ENCODE data around the gene IQCK. TPM values are rescaled to one million over a fixed set of nuclear protein-coding genes. Genes with fewer than 3 reads are reported as not detected.

The IQCK gene
- total RNA-seq, 2 experiments from 2014 or later, result 1.6 to 2.1 TPM

DNA sequence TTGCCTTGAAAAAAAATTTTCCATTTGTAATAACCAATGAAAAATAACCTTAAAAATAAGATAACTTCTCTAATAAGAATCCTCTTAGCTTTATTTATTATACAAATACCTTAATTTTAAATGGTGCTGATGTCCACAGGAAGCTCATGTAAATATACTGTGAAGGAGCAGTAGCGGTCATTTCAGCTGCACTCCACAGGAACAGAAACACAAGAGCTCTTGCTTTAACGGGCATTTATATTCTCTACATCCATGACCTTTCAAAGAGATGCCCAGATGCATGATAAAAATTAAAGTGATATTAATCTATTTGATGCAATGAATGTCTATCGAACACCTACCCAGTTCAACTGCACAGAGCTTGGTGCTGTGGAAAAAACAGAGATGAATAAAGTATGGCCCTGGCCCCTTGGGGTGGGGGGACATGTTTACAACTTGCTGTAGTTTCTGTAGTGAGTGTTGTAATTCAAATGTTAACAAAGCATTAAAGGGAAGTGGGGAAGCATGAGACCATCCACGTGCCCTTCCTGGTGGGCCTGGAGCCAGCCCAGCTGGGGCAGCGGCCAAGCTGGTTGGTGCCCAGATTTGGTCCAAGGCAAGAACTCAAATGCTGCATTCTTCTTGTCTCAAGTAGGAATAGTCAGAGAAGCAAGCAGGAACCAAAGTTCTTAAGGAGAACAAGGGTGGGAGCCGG lies 47.9 kb downstream of the IQCK start:
- H3K27me3 Mint-ChIP-seq, result no peaks in the 10 kb centered on the region
- H3K36me3 Mint-ChIP-seq, result no peaks in the 10 kb centered on the region
- peaks cover 4% of the 10 kb centered on the region for H3K9me3 Mint-ChIP-seq
- DNase-seq (no peak), ATAC-seq (ENCODE audit: low read depth) (no peak)
- H3K4me3 Mint-ChIP-seq, result no peak overlapping the region
- no peak overlapping the region for H3K27ac Mint-ChIP-seq
- no peaks in the 10 kb centered on the region for H3K4me1 Mint-ChIP-seq
- POLR2A ChIA-PET, result no interaction called here

DNA sequence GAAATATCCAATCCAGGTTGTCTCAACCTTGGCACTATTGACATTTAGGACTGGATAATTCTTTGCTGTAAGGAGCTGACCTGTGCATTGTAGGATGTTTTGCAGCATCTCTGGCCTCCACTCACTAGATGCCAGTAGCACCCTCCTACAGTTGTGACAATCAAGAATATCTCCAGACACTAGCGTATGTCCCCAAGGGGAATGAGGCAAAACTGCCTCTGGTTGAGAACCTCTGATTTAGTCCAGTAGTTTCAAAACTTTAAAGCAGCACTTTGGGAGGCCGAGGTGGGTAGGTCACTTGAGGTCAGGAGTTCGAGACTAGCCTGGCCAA lies 48.4 kb downstream of the IQCK start:
- POLR2A ChIA-PET, result no interaction called here
- DNase-seq, result no peak
- Mint-ChIP-seq H3K4me1 (no peaks in the 10 kb centered on the region), H3K4me3 (no peak overlapping the region), H3K27ac (no peak overlapping the region), H3K9me3 (peaks cover 4% of the 10 kb centered on the region), H3K36me3 (no peaks in the 10 kb centered on the region), H3K27me3 (no peaks in the 10 kb centered on the region)
- ATAC-seq (ENCODE audit: low read depth), result no peak

DNA sequence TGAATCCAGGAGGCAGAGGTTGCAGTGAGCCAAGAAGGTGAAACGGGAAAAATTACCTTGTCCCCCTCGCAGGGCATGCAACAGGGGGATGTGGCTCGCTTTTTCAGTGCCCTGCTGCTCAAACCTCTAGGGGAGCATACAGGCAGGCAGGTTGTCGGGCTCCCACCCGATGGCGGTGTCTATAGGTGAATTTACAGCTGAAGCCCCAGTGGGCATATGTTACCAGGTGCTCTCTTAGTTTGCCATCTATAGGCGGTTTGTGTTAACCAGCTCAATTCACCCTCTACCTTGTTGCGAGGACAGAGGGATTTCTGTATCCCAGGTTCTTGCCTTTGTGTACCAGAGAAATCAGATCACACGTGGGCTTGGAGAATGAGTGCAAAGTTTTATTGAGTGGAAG lies 48.9 kb downstream of the IQCK start:
- no peaks in the 10 kb centered on the region for H3K36me3 Mint-ChIP-seq
- ATAC-seq (ENCODE audit: low read depth), result no peak
- no peak overlapping the region for H3K4me3 Mint-ChIP-seq
- H3K9me3 Mint-ChIP-seq, result peaks cover 4% of the 10 kb centered on the region
- no peak overlapping the region for H3K27ac Mint-ChIP-seq
- POLR2A ChIA-PET, result no interaction called here
- DNase-seq, result no peak
- no peaks in the 10 kb centered on the region for H3K4me1 Mint-ChIP-seq
- H3K27me3 Mint-ChIP-seq, result no peaks in the 10 kb centered on the region

DNA sequence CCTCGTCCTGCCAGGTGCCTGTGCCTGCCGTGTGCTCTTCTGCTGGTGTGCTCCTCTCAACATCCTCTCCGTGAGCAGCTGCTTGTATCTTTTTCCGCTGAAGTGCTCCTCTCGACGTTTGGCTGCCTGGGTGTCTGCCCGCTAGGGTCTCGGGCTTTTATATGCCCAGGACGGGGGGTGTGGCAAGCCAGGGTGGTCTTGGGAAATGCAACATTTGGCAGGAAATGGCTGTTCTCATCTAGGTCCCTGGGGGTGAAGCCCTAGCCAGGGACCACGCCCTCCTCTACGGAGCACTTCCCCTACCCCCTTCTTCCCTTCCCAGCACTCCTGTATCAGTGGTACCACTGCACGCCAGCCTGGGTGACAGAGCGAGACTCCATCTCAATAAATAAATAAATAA lies 49.4 kb downstream of the IQCK start:
- Mint-ChIP-seq H3K27me3 (no peaks in the 10 kb centered on the region), H3K27ac (no peak overlapping the region), H3K36me3 (no peaks in the 10 kb centered on the region), H3K4me1 (no peaks in the 10 kb centered on the region), H3K4me3 (no peak overlapping the region), H3K9me3 (peaks cover 4% of the 10 kb centered on the region)
- DNase-seq (no peak), ATAC-seq (ENCODE audit: low read depth) (no peak)
- POLR2A ChIA-PET, result no interaction called here

- H3K4me1 Mint-ChIP-seq, result no peaks in the 10 kb centered on the region
- H3K36me3 Mint-ChIP-seq, result no peaks in the 10 kb centered on the region
- POLR2A ChIA-PET, result no interaction called here
- ATAC-seq (ENCODE audit: low read depth), result no peak
- H3K27ac Mint-ChIP-seq, result no peak overlapping the region
- no peaks in the 10 kb centered on the region for H3K27me3 Mint-ChIP-seq
- peaks cover 6% of the 10 kb centered on the region for H3K9me3 Mint-ChIP-seq
- H3K4me3 Mint-ChIP-seq, result no peak overlapping the region
- no peak for DNase-seq
Measured at GRCh38 chr16:19769239-19769638, 51.2 kb downstream of the IQCK start.

- no peaks in the 10 kb centered on the region for H3K27me3 Mint-ChIP-seq
- POLR2A ChIA-PET, result no interaction called here
- H3K4me1 Mint-ChIP-seq, result no peaks in the 10 kb centered on the region
- H3K4me3 Mint-ChIP-seq, result no peak overlapping the region
- peaks cover 6% of the 10 kb centered on the region for H3K9me3 Mint-ChIP-seq
- no peak for ATAC-seq (ENCODE audit: low read depth)
- no peak for DNase-seq
- no peaks in the 10 kb centered on the region for H3K36me3 Mint-ChIP-seq
- no peak overlapping the region for H3K27ac Mint-ChIP-seq
Measured at GRCh38 chr16:19771040-19771439, 53.0 kb downstream of the IQCK start.

- H3K27me3 Mint-ChIP-seq, result no peaks in the 10 kb centered on the region
- DNase-seq, result no peak
- H3K4me1 Mint-ChIP-seq, result no peaks in the 10 kb centered on the region
- H3K9me3 Mint-ChIP-seq, result peaks cover 6% of the 10 kb centered on the region
- POLR2A ChIA-PET, result no interaction called here
- no peaks in the 10 kb centered on the region for H3K36me3 Mint-ChIP-seq
- no peak overlapping the region for H3K4me3 Mint-ChIP-seq
- H3K27ac Mint-ChIP-seq, result no peak overlapping the region
- no peak for ATAC-seq (ENCODE audit: low read depth)
Measured at GRCh38 chr16:19771796-19772195, 53.7 kb downstream of the IQCK start.

DNA sequence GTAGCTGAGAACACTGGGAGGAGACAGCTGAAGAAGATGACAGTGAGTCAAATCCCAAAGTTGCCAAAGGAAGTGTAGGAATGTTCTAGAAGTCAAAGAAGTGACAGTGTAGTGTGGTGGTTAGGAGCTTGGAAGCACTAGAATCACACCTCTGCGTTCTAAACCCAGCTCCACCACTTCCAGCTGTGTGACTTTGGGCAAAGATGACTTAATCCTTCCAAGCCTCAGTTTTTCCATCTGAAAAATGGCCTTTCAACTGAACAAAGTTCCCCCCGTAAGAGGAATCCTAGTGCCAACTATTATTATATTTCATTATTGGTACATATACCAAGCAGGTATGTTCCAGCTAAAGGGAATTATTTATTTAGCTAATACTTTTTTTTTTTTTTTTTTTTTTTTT lies 56.0 kb downstream of the IQCK start:
- Mint-ChIP-seq H3K27ac (no peak overlapping the region), H3K27me3 (no peaks in the 10 kb centered on the region), H3K4me1 (no peaks in the 10 kb centered on the region), H3K36me3 (no peaks in the 10 kb centered on the region), H3K9me3 (peaks cover 6% of the 10 kb centered on the region), H3K4me3 (no peak overlapping the region)
- ATAC-seq (ENCODE audit: low read depth) (no peak), DNase-seq (no peak)
- POLR2A ChIA-PET, result no interaction called here

DNA sequence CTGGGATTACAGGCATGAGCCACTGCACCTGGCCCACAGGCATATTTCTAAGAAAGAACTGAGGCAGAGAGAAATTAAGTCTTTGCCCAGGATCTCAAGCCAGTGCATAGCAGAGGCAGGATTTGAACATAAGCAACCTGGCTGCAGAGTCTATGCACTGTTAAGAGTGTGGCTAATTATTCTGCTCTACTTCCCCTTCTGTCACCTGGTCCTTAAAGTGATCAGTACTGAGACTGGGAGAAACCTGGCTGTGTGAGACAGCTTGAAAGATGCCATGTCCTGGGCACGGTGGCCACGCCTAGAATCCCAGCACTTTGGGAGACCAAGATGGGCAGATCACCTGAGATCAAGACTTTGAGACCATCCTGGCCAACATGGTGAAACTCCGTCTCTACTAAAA lies 58.1 kb downstream of the IQCK start:
- Mint-ChIP-seq H3K4me3 (no peak overlapping the region), H3K27me3 (no peaks in the 10 kb centered on the region), H3K9me3 (peaks cover 1% of the 10 kb centered on the region), H3K36me3 (no peaks in the 10 kb centered on the region), H3K27ac (no peak overlapping the region), H3K4me1 (no peaks in the 10 kb centered on the region)
- no peak for DNase-seq
- ATAC-seq (ENCODE audit: low read depth), result no peak
- POLR2A ChIA-PET, result no interaction called here

DNA sequence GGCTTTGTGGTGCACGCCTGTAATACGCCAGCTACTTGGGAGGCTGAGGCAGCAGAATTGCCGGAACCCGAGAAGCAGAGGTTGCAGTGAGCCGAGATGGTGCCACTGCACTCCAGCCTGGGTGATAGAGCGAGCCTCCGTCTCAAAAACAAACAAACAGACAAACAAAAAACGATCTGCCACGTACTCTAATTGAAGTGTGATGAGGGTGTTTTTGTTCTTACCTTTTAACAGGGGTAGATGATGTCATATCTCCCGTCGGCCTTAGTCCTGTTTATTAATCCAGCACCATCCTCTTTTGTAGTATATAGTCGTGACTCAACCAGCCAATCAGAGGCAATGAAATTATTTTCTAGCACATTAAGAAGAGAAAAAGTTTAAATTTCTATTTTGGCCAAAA lies 58.5 kb downstream of the IQCK start:
- ATAC-seq (ENCODE audit: low read depth) (no peak), DNase-seq (no peak)
- H3K4me3 Mint-ChIP-seq, result no peak overlapping the region
- peaks cover 1% of the 10 kb centered on the region for H3K9me3 Mint-ChIP-seq
- POLR2A ChIA-PET, result no interaction called here
- H3K4me1 Mint-ChIP-seq, result no peaks in the 10 kb centered on the region
- no peaks in the 10 kb centered on the region for H3K36me3 Mint-ChIP-seq
- H3K27me3 Mint-ChIP-seq, result no peaks in the 10 kb centered on the region
- H3K27ac Mint-ChIP-seq, result no peak overlapping the region

GRCh38 chr16:19780321-19780720 lies 62.2 kb downstream of the IQCK start:
- POLR2A ChIA-PET, result no interaction called here
- H3K36me3 Mint-ChIP-seq, result no peaks in the 10 kb centered on the region
- ATAC-seq (ENCODE audit: low read depth), result no peak
- no peaks in the 10 kb centered on the region for H3K4me1 Mint-ChIP-seq
- H3K9me3 Mint-ChIP-seq, result no peaks in the 10 kb centered on the region
- no peak overlapping the region for H3K4me3 Mint-ChIP-seq
- H3K27me3 Mint-ChIP-seq, result no peaks in the 10 kb centered on the region
- no peak for DNase-seq
- no peak overlapping the region for H3K27ac Mint-ChIP-seq

GRCh38 chr16:19781226-19781625 lies 63.2 kb downstream of the IQCK start:
- Mint-ChIP-seq H3K9me3 (no peaks in the 10 kb centered on the region), H3K27me3 (no peaks in the 10 kb centered on the region), H3K36me3 (no peaks in the 10 kb centered on the region), H3K27ac (no peak overlapping the region), H3K4me1 (no peaks in the 10 kb centered on the region), H3K4me3 (no peak overlapping the region)
- POLR2A ChIA-PET, result no interaction called here
- ATAC-seq (ENCODE audit: low read depth), result no peak
- no peak for DNase-seq

DNA sequence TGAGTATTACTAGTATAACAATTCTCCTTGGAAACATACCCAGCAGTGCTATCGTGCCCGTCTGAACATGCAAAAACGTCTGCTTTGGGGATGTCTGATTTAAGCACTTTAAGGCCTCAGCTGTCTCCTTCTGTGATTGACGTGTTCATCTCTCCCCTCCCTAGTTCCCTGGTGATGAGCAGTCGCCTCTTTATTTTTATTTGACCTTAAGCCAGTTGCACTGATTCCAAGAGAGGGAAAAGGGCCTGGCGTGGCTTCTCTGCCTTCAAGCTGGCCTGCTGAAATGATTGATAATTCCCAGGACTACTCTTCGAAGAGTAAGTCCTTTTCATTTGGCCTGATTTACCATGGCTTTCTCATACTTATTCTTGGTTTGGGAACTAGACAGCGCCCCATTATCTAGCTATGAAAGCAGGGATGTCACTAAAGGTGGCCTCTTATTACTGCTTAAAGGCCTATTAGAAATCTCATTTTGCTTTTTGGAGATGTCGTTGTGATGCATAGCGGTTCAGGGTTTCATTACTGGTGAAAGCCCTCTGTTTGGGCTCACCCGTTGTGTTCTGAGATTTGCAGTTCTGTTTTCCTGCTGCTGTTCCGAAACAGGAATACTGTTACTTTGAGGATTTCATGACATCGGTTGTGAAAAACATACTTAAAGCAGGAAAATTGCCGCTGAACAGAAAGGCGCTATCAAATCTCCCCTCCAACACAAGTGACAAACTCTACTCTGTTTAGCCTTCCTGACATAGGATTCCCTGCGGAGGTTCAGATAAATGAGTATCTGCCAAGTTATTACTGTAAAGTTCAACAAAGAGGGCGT lies 65.5 kb downstream of the IQCK start:
- Mint-ChIP-seq H3K4me3 (no peak overlapping the region), H3K36me3 (no peaks in the 10 kb centered on the region), H3K27ac (no peak overlapping the region), H3K27me3 (no peaks in the 10 kb centered on the region), H3K9me3 (no peaks in the 10 kb centered on the region), H3K4me1 (no peaks in the 10 kb centered on the region)
- DNase-seq (no peak), ATAC-seq (ENCODE audit: low read depth) (no peak)
- POLR2A ChIA-PET, result no interaction called here

DNA sequence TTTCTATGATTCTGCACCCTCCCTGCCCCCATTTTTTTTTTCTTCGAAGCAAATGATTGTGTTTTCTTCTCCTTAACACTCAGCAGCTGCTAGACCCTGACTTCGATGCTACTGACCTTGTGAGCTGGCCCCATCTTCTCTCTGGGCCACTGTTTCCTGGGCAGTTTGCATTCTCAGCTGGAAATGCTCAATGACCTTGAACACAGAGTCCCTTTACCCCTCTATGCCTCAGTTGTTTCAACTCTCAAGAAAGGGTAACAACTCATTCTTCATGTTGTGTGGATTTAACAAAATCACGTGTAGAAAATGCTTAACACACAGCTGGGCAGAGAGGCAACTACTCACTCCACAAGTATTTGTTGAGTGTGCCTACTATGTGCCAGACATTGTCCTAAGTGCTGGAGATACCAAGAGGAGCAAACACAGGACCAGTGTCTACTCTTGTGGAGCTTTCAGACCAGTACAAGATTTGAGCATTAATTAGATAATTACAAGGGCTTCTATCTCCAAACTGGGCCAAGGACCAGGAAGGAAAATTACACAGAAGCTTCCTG lies 66.2 kb downstream of the IQCK start:
- no peak for DNase-seq
- POLR2A ChIA-PET, result no interaction called here
- H3K4me1 Mint-ChIP-seq, result no peaks in the 10 kb centered on the region
- H3K27me3 Mint-ChIP-seq, result no peaks in the 10 kb centered on the region
- no peaks in the 10 kb centered on the region for H3K9me3 Mint-ChIP-seq
- H3K4me3 Mint-ChIP-seq, result no peak overlapping the region
- no peaks in the 10 kb centered on the region for H3K36me3 Mint-ChIP-seq
- H3K27ac Mint-ChIP-seq, result no peak overlapping the region
- ATAC-seq (ENCODE audit: low read depth), result no peak

All from activated naive CD8-positive, alpha-beta T cell treated with anti-CD3 and anti-CD28 coated beads, Interleukin-2, amount 10 ng/mL, durations not matched to agents 7 days and 5 days (primary cell).